Muscle layer of duodenum (tissue), 2 donors: ENCODE data around the gene TBC1D1.

Experiments
- H3K27ac ChIP-seq: one replicate; pipeline ENCODE4 v1.7.0; 2013; ENCODE audit warnings: mild to moderate bottlenecking, low read length
- H3K27me3 ChIP-seq: one replicate; pipeline ENCODE4 v1.7.0; 2013; ENCODE audit warnings: low read depth, mild to moderate bottlenecking, control low read depth, low read length
- H3K36me3 ChIP-seq, 2 donors: one replicate each; pipeline ENCODE4 v1.7.0; 2013; ENCODE audit warnings: low read length in 2 of 2, control low read depth in 1 of 2, mild to moderate bottlenecking in 1 of 2; ENCODE audit not compliant: insufficient read depth in 2 of 2, control insufficient read depth in 1 of 2
- H3K4me1 ChIP-seq, 2 donors: one replicate each; pipeline ENCODE4 v1.7.0; 2013; ENCODE audit warnings: low read length in 2 of 2, mild to moderate bottlenecking in 2 of 2, control low read depth in 1 of 2, moderate library complexity in 1 of 2; ENCODE audit not compliant: insufficient read depth in 2 of 2, control insufficient read depth in 1 of 2
- H3K4me3 ChIP-seq, 2 donors: one replicate each; pipeline ENCODE4 v1.7.0; 2013; ENCODE audit warnings: low read length in 2 of 2, low read depth in 1 of 2, mild to moderate bottlenecking in 1 of 2
- H3K9me3 ChIP-seq, 2 donors: one replicate each; pipeline ENCODE4 v1.7.0; 2013; ENCODE audit warnings: low read length in 2 of 2, control low read depth in 1 of 2, mild to moderate bottlenecking in 1 of 2; ENCODE audit not compliant: control insufficient read depth in 1 of 2
- donor health status: healthy.

TBC1D1 gene

GRCh38 chr4:37889849-37890800, 759 bp upstream of the TBC1D1 start:
- peak overlapping the region; percentile 60 to 85 for H3K4me3 ChIP-seq
- no peaks in the 10 kb centered on the region for H3K9me3 ChIP-seq
- H3K4me1 ChIP-seq: peaks cover 4 to 16% of the 10 kb centered on the region in 2 donors
- peak overlapping the region; percentile 61 for H3K27ac ChIP-seq
- no peaks in the 10 kb centered on the region for H3K27me3 ChIP-seq
- H3K36me3 ChIP-seq: no peaks in the 10 kb centered on the region

DNA sequence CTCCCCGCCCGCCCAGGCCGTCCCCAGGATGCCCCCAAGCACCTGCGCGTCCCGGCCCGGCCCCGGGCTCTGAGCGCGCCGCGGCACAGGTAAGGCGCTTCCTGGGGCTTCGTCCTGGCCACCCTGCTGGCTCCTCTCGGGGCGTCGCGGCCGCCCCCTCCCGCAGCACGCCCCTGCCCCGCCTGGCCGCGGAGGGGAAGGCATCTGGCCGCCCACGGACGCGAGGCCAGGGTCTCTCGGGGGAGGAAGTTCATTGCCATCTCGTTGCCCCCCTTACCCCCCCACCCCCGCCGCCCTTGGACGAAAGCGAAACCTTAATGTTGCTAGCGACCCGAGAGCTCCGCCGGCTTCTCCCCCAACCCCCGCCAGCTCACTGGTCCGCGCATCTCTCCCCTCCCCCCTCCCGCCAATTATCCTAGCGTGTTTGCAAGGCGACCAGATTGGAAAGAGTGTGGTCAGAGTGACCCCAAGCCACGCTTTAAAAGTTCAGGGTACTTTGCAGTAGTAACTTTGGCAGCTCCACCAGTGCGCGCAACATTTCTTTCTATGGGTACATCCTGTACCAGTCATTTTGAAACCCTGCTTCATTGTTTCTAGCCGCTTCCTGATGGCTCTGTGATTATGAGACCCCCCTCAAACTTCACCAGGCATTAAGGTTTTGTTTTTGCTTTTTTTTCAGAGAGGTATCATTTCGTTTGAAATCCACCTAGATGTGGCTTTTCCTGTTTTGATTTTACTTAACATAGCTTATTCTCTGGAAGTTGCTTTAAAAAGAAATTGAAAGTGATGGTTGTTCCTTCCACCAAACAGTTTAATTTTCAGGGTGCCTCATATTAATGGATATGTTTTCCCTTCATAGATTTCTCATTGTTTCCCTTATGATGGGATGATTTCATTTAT, 626 bp downstream of the TBC1D1 start:
- H3K9me3 ChIP-seq: no peaks in the 10 kb centered on the region

DNA sequence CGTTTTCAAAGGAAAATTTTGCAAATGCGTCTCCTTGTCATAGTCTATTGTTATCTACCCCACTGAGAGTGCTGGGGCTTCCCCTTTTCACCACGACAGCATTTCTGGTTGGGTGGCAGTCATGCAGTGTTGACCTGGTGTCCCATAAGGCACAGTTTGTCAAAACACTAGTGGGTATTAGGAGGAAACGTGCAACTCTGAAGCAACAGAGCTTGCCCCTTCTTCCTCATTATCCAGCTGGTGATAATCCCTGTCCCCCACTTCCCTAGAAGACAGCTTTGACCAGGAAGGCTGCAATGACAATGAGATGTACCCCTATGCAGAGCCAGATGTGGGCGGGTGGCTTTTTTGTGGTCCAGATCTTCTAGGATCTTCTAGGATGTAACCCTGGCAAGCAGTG, 1.8 kb downstream of the TBC1D1 start:
- peaks cover 4 to 25% of the 10 kb centered on the region in 2 donors for H3K4me1 ChIP-seq
- no peaks in the 10 kb centered on the region for H3K9me3 ChIP-seq
- no peak overlapping the region for H3K27ac ChIP-seq
- no peaks in the 10 kb centered on the region for H3K27me3 ChIP-seq
- H3K4me3 ChIP-seq: peak overlapping the region; percentile 60 to 85
- no peaks in the 10 kb centered on the region for H3K36me3 ChIP-seq

More for the DNA sequence above, 626 bp downstream of the TBC1D1 start:
- Histone ChIP-seq H3K36me3 (no peaks in the 10 kb centered on the region), H3K4me3 (peak overlapping the region; percentile 60 to 85), H3K4me1 (peaks cover 4 to 23% of the 10 kb centered on the region in 2 donors), H3K27me3 (no peaks in the 10 kb centered on the region), H3K27ac (peak overlapping the region; percentile 50)

DNA sequence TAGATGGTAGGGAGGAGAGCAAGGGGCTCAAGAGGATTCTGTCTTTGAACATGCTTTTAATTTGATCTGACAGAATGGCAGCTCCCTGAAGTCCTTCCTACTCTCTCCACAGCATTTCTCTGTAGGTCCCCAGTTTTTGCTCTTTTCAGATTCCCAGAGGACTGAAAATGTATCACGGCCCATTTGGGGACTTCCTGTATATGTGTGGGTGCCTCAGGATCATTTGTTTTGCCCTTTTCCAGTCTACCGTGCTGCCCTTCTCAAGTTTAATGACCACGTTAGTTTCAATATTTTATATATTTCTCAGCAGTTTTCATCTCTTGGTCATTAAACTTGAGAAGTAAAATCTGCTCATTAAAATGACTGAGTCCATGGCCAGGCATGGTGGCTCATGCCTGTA, 2.3 kb downstream of the TBC1D1 start:
- H3K27ac ChIP-seq: no peak overlapping the region
- H3K4me3 ChIP-seq: peak overlapping the region; percentile 60 to 85
- H3K9me3 ChIP-seq: no peaks in the 10 kb centered on the region
- H3K36me3 ChIP-seq: no peaks in the 10 kb centered on the region
- H3K4me1 ChIP-seq: peaks cover 4 to 25% of the 10 kb centered on the region in 2 donors
- H3K27me3 ChIP-seq: no peaks in the 10 kb centered on the region

- no peak overlapping the region for H3K27ac ChIP-seq
- no peaks in the 10 kb centered on the region for H3K9me3 ChIP-seq
- peaks cover 4 to 25% of the 10 kb centered on the region in 2 donors for H3K4me1 ChIP-seq
- H3K4me3 ChIP-seq: no peak overlapping the region
- H3K27me3 ChIP-seq: no peaks in the 10 kb centered on the region
- no peaks in the 10 kb centered on the region for H3K36me3 ChIP-seq
Observed at GRCh38 chr4:37895271-37895670, 4.4 kb downstream of the TBC1D1 start.

DNA sequence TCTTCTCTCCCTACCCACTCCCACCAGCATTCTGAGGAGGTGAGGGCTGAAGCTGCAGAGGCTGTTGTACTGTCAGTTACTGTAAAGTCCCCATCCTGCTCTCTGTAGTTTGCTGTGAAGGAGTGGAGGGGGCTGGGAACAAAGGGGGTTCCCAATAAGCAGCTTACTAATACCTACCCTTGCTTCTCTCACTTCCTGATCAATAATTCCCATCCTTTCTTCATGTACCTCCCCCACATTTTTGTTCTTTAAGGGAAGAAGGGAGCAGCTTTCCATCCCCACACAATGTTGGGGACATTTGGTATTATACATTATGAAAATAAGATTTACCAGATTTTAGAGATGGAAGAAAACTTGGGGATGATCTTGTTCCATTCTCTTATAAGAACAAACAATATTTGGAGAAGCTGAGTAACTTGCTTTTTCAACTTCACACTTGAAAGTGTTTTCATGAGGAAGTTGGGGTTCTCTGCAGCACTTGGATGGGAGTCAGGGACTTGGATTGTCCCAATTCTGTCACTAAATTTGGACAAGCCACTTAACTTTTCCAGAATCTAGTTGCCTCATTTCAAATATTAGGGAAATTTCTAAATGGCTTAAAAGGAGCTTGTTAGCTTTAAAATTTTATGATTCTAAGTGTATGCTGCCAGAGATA, 5.4 kb downstream of the TBC1D1 start:
- Histone ChIP-seq H3K27ac (no peak overlapping the region), H3K9me3 (no peaks in the 10 kb centered on the region), H3K4me1 (peaks cover 4 to 25% of the 10 kb centered on the region in 2 donors), H3K27me3 (no peaks in the 10 kb centered on the region), H3K4me3 (no peak overlapping the region), H3K36me3 (no peaks in the 10 kb centered on the region)

GRCh38 chr4:37902212-37902611, 11.3 kb downstream of the TBC1D1 start:
- no peaks in the 10 kb centered on the region for H3K9me3 ChIP-seq
- H3K36me3 ChIP-seq: peaks cover 0 to 4% of the 10 kb centered on the region in 2 donors
- H3K27me3 ChIP-seq: no peaks in the 10 kb centered on the region
- H3K4me1 ChIP-seq: peaks cover 0 to 39% of the 10 kb centered on the region in 2 donors
- H3K4me3 ChIP-seq: no peak overlapping the region
- no peak overlapping the region for H3K27ac ChIP-seq

DNA sequence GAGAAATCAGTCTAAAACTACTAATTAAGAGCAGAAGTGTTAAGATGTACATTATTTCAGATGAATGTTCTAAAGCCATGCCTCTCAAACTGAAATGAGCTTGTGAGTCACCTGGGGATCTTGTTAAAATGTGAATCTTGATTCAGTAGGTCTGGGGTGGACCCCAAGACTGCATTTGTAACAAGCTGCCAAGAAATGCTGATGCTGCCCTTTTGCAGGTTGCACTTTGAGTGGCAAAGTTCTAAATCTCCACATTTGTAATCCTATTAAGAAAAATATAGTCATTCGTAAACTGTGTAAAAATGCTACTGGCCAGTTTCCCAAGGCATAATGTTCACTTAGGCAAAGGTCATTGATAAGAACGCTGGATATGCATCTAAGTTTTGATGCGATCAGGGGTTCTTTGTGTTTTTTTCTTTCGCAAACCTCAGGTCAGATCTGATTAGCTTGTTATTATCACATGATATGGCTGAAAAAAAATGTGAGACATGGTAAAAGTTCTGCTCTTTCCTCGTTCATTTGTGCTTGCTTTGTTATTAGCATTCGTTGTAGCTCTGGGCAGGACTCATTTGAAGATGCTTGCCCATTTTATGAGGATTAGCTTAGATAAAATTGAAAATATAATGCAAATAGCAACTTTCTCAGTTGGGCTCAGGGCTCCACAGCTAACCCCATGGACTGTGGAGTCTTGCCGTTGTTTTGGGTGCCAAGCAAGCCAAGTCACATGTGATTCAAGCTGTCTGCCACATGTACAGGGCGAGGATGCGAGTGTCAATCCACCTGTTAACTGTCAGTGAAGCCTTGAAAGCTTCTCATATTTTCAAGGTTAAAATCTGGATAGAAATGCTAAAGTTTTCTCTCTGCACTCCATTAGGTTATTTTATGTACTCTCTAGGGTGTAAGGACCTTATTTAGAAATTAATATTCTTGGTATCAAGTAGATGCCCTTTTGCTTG, 12.1 kb downstream of the TBC1D1 start:
- peaks cover 0 to 4% of the 10 kb centered on the region in 2 donors for H3K36me3 ChIP-seq
- no peak overlapping the region for H3K27ac ChIP-seq
- no peak overlapping the region for H3K4me3 ChIP-seq
- no peaks in the 10 kb centered on the region for H3K27me3 ChIP-seq
- peaks cover 0 to 41% of the 10 kb centered on the region in 2 donors for H3K4me1 ChIP-seq
- no peaks in the 10 kb centered on the region for H3K9me3 ChIP-seq

GRCh38 chr4:37903901-37904300, 13.0 kb downstream of the TBC1D1 start:
- no peak overlapping the region for H3K27ac ChIP-seq
- H3K4me3 ChIP-seq: no peak overlapping the region
- peaks cover 0 to 4% of the 10 kb centered on the region in 2 donors for H3K36me3 ChIP-seq
- H3K9me3 ChIP-seq: no peaks in the 10 kb centered on the region
- H3K27me3 ChIP-seq: no peaks in the 10 kb centered on the region
- H3K4me1 ChIP-seq: peaks cover 0 to 46% of the 10 kb centered on the region in 2 donors

- Histone ChIP-seq H3K4me1 (peaks cover 0 to 55% of the 10 kb centered on the region in 2 donors), H3K36me3 (peaks cover 0 to 4% of the 10 kb centered on the region in 2 donors), H3K4me3 (no peak overlapping the region), H3K27ac (no peak overlapping the region), H3K9me3 (no peaks in the 10 kb centered on the region), H3K27me3 (no peaks in the 10 kb centered on the region)
Observed at GRCh38 chr4:37904824-37905223, 13.9 kb downstream of the TBC1D1 start.
